SK-N-SH (cell line): ENCODE data around the gene DCUN1D2. TPM values are rescaled to one million over a fixed set of nuclear protein-coding genes. Genes with fewer than 3 reads are reported as not detected.

Source experiments
- CTCF ChIA-PET: fragments of 300-600, 350-600 bp; formaldehyde crosslinking; extraction: SDS; loops from one replicate; lab custom pipeline; 2021; lab: Yijun Ruan, JAX
- POLR2A ChIA-PET: fragments of 350-600 bp; sonication (Branson Sonifier 250); formaldehyde crosslinking; extraction: SDS; loops from one replicate; lab custom pipeline; 2020; ENCODE audit warnings: antibody characterized with exemption, inconsistent platforms; lab: Yijun Ruan, JAX
- DNase-seq: peaks from one replicate; pipeline ENCODE4 v3.0.0; 2012
- H2AFZ ChIP-seq: fragments of 200-600 bp; sonication (generic); 2 replicates; pipeline ENCODE4 v1.8.1; 2016; ENCODE audit warnings: antibody characterized with exemption, mild to moderate bottlenecking, low read depth
- H3F3A ChIP-seq: fragments of 200-600 bp; sonication (generic); replicated peaks from 2 replicates; pipeline ENCODE3; 2016; ENCODE audit warnings: antibody characterized with exemption, mild to moderate bottlenecking; ENCODE audit not compliant: insufficient read depth
- H3K27ac ChIP-seq, 2 experiments: fragments of 200-500 bp in 1 of 2; fragments of 200-600 bp in 1 of 2; sonication (Bioruptor generic) in 1 of 2; sonication (generic), shearing (Covaris generic) in 1 of 2; 2 replicates each; pipeline versions ENCODE4 v1.5.1 to v1.6.1; 2014 to 2016; ENCODE audit warnings: low read depth in 2 of 2, inconsistent platforms in 1 of 2, low read length in 1 of 2, mild to moderate bottlenecking in 1 of 2, mixed read lengths in 1 of 2
- H3K27me3 ChIP-seq: fragments of 200-600 bp; sonication (generic), shearing (Covaris generic); 2 replicates; pipeline ENCODE4 v1.6.1; 2016; ENCODE audit warnings: mixed run types; ENCODE audit not compliant: insufficient read depth
- H3K36me3 ChIP-seq, 2 experiments: fragments of 200-500 bp in 1 of 2; fragments of 200-600 bp in 1 of 2; sonication (Bioruptor generic) in 1 of 2; sonication (generic) in 1 of 2; replicated peaks in 1 of 2; 2 replicates each; pipeline versions ENCODE3 to v1.5.1; 2014 to 2016; ENCODE audit warnings: low read length in 1 of 2, mild to moderate bottlenecking in 1 of 2; ENCODE audit not compliant: insufficient read depth in 2 of 2, control insufficient read depth in 1 of 2
- H3K4me1 ChIP-seq, 2 experiments: fragments of 200-500 bp in 1 of 2; fragments of 200-600 bp in 1 of 2; sonication (Bioruptor generic) in 1 of 2; sonication (generic), shearing (Covaris generic) in 1 of 2; 2 replicates each; pipeline versions ENCODE4 v1.5.1 to v1.6.1; 2014 to 2016; ENCODE audit warnings: low read depth in 1 of 2, low read length in 1 of 2, mixed run types in 1 of 2; ENCODE audit not compliant: insufficient read depth in 2 of 2, control insufficient read depth in 1 of 2
- H3K4me2 ChIP-seq: fragments of 200-600 bp; sonication (generic), shearing (Covaris generic); 2 replicates; pipeline ENCODE4 v1.6.1; 2017; ENCODE audit warnings: mixed run types
- H3K4me3 ChIP-seq, 2 experiments: fragments of 200-500 bp in 1 of 2; fragments of 200-600 bp in 1 of 2; sonication (Bioruptor generic) in 1 of 2; sonication (generic), shearing (Covaris generic) in 1 of 2; 2 replicates each; pipeline versions ENCODE4 v1.5.1 to v1.8.1; 2014 to 2016; ENCODE audit warnings: low read depth in 2 of 2, inconsistent platforms in 1 of 2, low read length in 1 of 2, mild to moderate bottlenecking in 1 of 2, mixed read lengths in 1 of 2, moderate library complexity in 1 of 2
- H3K79me2 ChIP-seq: fragments of 200-600 bp; sonication (generic); 2 replicates; pipeline ENCODE4 v1.8.1; 2017; ENCODE audit warnings: mild to moderate bottlenecking; ENCODE audit not compliant: insufficient read depth
- H3K9ac ChIP-seq: fragments of 200-600 bp; sonication (generic); 2 replicates; pipeline ENCODE4 v1.6.1; 2017; ENCODE audit warnings: mixed run types
- H3K9me2 ChIP-seq: fragments of 200-600 bp; sonication (generic); 2 replicates; pipeline ENCODE4 v1.6.1; 2017; ENCODE audit warnings: mixed run types
- H3K9me3 ChIP-seq: fragments of 200-600 bp; sonication (generic); 2 replicates; pipeline ENCODE4 v1.6.1; 2017; ENCODE audit warnings: mixed run types, mild to moderate bottlenecking, moderate library complexity
- H4K20me1 ChIP-seq: fragments of 200-600 bp; sonication (generic); 2 replicates; pipeline ENCODE4 v1.6.1; 2017; ENCODE audit warnings: mild to moderate bottlenecking, mixed run types; ENCODE audit not compliant: insufficient read depth
- CTCF ChIP-seq: fragments of 200-600 bp; sonication (generic); IDR thresholded peaks from 2 replicates; pipeline ENCODE4 v1.6.1; 2017; ENCODE audit warnings: antibody characterized with exemption, mild to moderate bottlenecking, moderate library complexity
- FOXJ3 ChIP-seq: sonication (generic); formaldehyde crosslinking; IDR thresholded peaks from 2 replicates; pipeline ENCODE4 v1.5.1; 2020; ENCODE audit warnings: mild to moderate bottlenecking, missing genetic modification reagents
- IRF3 ChIP-seq: fragments of 150-350 bp; IDR thresholded peaks from 2 replicates; pipeline ENCODE4 v1.6.1; 2016; ENCODE audit warnings: mild to moderate bottlenecking, low read depth, low read length
- JUND ChIP-seq: IDR thresholded peaks from 2 replicates; pipeline ENCODE4 v1.4.0; 2012
- NFIC ChIP-seq: IDR thresholded peaks from 2 replicates; pipeline ENCODE4 v1.4.0; 2012; ENCODE audit warnings: borderline replicate concordance
- REST ChIP-seq: IDR thresholded peaks from 2 replicates; pipeline ENCODE4 v1.6.1; 2012; ENCODE audit warnings: mild to moderate bottlenecking, low read depth, low read length, moderate library complexity
- RXRA ChIP-seq: IDR thresholded peaks from 2 replicates; pipeline ENCODE4 v1.4.0; 2012; ENCODE audit warnings: low read depth, mild to moderate bottlenecking, borderline replicate concordance
- SMC3 ChIP-seq: IDR thresholded peaks from 2 replicates; pipeline ENCODE4 v1.6.1; 2012; ENCODE audit warnings: low read depth, low read length, improper control_type of control experiment
- TCF12 ChIP-seq: IDR thresholded peaks from 2 replicates; pipeline ENCODE4 v1.4.0; 2012
- TEAD4 ChIP-seq: IDR thresholded peaks from 2 replicates; pipeline ENCODE4 v1.4.0; 2012; ENCODE audit warnings: mild to moderate bottlenecking, borderline replicate concordance; ENCODE audit not compliant: insufficient read depth
- YY1 ChIP-seq: IDR thresholded peaks from 2 replicates; pipeline ENCODE4 v1.4.0; 2012; ENCODE audit warnings: low read depth, mild to moderate bottlenecking
- ZBTB33 ChIP-seq: IDR thresholded peaks from 2 replicates; pipeline ENCODE4 v1.4.0; 2012; ENCODE audit warnings: low read depth, borderline replicate concordance
- WGBS: methylation state at CpG from one replicate; pipeline ENCODE4 v1.1.6; 2017; ENCODE audit warnings: low lambda C conversion rate; 5-methylcytosine and 5-hydroxymethylcytosine counted together
- polyA plus RNA-seq, 3 experiments: library from polyadenylated mRNA; depleted of rRNA; stranded (reverse); fragments of >200 nt; gene quantifications; 2 replicates each; pipeline ENCODE4 v1.2.3, GENCODE V29; 2012

Gene DCUN1D2
- polyA plus RNA-seq, 1 of the 3 experiments (the other 2 are of a cell fraction), result 11.0 TPM

GRCh38 chr13:113483081-113483480, 7.4 kb downstream of the DCUN1D2 start (continued):
- no peak for TF ChIP-seq REST

- Histone ChIP-seq H3K79me2 (peaks cover 37% of the 10 kb centered on the region; the same call in 1 of the 2 replicates), H3K4me2 (no peak overlapping the region), H4K20me1 (0 out of 2 replicates have a peak, but pooled peaks cover 6% of the 10 kb centered on the region), H3K9me3 (no peaks in the 10 kb centered on the region; the same call in 1 of the 2 replicates), H3K27ac (no peak overlapping the region), H3K4me1 (no peaks in the 10 kb centered on the region; a peak in 1 of 4 replicates), H2AFZ (no peak overlapping the region), H3K36me3 (peaks cover 57 to 60% of the 10 kb centered on the region in 2 experiments), H3K4me3 (no peak overlapping the region), H3K27me3 (no peaks in the 10 kb centered on the region), H3F3A (no peaks in the 10 kb centered on the region), H3K9me2 (no peaks in the 10 kb centered on the region), H3K9ac (no peak overlapping the region)
- WGBS, result 80% methylated on average over 4 of the region's 4 CpGs
- no peak for DNase-seq
- ChIA-PET CTCF (interaction anchor here (1.1 to 3.5 kb wide), 4 partner anchors 10 to 21 kb away, joined by 3 to 21 read pairs (median 8); no protein-coding TSS in a partner anchor), POLR2A (no interaction called here)
- TF ChIP-seq RXRA (no peak), FOXJ3 (CRISPR knock-in tag) (no peak), ZBTB33 (no peak), IRF3 (no peak), TCF12 (no peak), SMC3 (no peak), JUND (no peak), CTCF (no peak), NFIC (no peak), TEAD4 (no peak), YY1 (no peak)
Observed at GRCh38 chr13:113479179-113479578, 11.3 kb downstream of the DCUN1D2 start.
